Stimulated activated CD4-positive, alpha-beta T cell treated with anti-CD3 and anti-CD28 coated beads, Interleukin-1b, Interleukin-23, amount 100 ng/mL, for 1 hour (primary cell): Measurements from ENCODE around the gene EXOC2.
A peak's percentile ranks its signal among the peaks of the same experiment; 100 is the strongest.

Source experiments
- DNase-seq, 2 donors: peaks; one replicate each; pipeline ENCODE4 v3.0.0-alpha.2; 2020; ENCODE audit warnings: low read depth in 2 of 2

EXOC2 gene

DNA sequence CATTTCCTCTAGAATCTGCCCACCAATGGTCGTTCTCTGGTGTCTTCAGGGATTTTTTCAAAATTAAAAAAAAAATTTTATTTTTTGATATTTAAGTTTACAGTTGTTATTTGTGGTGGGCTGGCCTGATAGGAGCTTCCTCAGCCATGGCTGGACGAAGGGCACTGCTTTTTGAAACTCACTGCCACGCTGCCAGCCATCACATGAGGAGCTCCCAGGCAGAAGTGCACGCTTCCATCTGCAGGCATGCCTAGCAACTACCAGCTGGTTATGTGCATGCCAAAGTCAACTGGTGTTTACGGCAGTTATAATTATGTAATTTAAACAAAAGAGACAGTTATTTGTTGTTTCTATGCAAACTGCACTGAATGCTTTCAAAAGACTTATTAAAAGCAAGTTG lies 196.3 kb downstream of the EXOC2 start:
- DNase-seq: no peak

DNA sequence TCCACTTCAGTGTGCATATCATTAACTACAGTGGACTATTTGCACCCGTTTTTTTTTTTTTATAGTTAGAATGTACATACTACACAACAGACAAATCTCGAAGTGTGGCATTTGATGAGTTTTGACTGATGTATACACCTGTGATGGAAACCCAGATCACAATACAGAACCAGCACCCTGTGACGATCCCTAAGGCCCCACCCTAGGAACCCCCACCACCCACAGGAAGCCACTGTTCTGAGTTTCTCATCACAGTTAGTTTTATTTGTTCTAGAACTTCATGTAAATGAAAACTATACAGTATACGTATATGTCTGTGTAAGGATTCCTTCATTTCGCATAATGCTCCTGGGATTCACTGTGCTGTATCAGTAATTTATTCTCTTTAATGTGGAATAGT lies 198.5 kb downstream of the EXOC2 start:
- no peak for DNase-seq

DNA sequence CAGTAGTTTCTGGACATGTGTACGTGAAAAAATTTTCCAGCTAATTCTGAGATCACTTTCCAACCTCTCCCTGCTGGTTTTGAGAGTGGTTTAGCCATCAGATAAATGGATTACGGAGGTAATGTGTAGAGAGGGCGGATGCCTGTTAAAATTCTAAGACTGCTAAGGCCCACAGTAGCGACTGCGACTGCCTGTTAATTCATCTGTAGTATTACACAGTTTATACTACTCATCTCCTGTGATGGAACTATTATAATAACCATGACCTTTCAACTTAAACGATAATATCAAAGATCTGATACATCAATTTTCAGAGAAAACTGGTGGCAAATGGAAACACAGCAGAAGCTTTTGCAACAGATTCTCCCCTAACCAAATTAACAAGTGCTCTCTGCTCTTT lies 199.1 kb downstream of the EXOC2 start:
- DNase-seq: no peak

DNA sequence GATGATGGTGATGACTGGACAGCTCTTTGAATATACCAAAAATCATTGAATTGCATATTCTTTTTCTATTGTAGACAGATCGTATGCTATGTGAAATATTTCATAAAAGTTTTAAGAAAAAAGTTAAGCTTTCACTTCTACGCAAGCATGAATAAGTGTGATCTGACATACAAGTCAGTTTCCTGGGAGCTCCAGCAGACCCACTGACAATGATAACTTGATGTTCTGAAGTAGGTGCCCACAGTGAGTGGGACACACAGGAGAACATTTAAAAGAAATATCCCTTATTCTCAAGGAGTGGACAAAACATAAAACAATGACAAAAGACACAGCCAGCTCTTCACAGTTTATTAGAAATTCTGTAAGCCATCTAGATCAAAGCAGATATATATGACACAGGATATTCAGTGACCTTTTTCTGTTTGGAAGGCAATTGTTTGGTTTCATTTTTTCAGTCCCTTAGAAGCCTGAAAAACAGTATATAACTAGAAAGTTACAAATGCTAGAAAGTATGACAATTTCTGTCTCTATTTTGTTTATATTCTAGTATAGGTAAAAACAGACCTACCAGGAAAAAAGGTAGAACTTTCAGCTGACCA lies 200.0 kb downstream of the EXOC2 start:
- DNase-seq: no peak

DNA sequence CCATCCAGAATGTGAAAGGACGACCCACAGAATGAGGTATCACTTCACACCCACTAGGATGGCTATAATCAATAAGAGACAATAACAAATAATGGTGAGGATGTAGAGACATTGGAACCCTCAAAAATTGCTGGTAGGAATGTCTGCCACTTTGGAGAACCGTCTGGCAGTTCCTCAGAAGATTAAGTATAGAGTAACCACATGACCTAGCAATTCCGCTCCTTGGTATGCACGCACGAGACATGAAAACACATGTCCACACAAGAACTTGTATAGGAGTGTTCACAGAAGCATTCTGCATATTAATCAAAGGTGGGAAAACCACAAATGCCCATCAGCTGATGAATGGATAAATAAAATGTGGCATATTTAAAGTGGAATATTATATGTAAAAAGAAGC lies 200.8 kb downstream of the EXOC2 start:
- no peak for DNase-seq

DNA sequence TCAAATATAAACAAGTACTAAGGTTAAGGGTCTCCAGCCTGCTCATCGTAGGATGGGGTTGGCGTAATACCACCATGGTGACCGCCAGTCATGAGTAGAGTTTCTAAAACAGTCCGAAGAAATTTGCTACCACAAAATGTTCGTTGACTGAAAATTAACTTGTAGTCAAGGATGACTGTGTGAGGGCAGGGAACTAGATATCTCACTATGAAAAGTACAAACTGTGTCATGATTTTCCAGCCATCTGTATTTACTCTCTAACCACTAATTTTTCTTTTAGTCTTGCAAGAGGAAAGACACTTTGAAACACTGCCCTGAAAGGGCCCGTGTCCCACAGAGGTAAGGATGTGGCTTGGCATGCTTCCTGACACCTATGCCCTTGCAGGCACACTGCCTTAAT lies 201.7 kb downstream of the EXOC2 start:
- DNase-seq: no peak

DNA sequence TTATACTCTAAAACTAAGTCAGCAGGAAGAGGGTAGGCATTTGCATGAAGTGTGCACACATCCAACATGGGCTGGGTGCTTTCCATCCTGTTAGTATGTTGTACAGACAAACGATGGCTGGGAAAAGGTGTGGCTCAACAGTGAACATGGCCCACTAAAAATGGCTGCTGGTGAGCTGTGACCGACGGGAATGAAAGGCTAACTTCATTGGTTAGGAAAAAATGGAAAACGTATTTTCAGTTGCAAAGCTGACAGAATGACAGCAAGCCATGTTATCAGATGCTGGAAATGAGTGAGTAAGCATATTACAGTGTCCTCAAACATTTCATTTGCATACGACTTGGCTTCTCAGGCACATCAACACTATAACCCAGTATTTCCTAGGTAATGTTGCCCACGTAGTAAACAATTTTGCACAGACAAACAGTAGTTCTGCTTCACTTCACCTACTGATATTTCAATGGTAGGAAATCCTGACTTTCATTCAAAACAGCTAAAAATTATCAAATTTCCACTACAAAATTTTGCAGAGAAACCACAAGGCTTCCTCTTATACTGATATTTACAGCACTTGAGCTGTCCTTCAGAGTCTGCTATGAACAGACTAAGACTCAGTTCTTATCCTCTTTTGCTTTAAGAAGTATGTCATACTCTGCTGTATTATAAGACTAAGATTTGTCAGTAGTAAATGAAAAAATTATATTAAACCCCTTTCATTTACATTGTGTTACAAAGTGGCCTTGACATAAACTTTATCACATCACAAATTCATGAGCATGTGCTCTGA lies 202.5 kb downstream of the EXOC2 start:
- no peak for DNase-seq

DNA sequence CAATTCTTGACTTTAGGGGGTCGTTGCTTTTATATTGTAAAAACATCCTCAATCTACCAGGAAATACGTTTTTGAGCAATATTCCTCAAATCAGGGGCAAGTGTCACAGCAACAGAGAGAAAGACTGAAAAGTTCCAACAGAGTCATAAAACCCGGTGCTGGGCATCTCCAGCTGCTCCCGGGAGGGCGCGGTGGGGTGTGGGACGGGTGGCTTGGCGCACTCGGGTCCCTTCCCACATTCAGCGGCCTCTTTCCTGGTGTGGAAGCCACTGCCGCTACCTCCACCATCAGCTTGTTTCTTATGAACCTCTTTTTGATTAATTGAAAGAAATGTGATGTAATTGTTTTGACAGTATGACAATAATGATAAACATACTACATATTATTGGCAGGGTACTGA lies 203.2 kb downstream of the EXOC2 start:
- no peak for DNase-seq

DNA sequence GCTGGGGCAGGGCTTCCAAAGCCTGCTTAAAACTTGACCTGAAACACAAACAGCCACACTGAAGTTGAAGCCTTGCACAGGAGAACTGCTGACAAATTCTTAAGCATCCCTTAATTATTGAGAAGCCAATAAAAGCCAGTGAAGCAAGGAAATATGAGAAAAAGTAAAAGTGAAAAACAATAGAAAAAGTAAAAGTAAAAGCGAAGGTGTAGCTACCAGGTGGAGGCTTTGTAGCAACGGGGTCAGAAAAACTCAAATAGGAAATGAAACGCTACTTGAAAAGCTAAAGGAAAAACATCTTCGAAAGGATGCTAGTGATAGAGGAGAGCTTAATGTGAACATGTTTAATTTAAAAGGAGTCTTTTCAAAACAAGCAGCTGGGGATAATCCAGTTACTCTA lies 203.9 kb downstream of the EXOC2 start:
- no peak for DNase-seq

DNA sequence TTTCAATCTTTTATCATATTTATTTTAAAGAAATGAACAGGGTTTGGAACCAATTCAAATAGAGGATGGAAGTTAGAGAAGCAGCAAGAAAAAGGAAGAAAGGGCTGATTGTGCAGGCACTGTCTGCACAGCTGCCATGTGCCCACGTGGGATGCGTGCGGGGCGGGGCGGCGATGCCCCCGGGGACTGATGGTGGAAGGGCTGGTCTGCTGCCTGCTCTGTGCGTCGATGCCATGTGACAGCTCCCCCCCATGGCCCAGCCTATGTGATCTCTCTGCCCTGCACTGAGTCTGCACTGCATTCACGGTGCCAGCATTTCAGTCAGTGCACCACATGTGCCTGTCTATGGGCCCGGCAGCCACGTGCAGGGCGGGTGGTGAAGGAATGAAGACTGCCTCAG lies 205.0 kb downstream of the EXOC2 start:
- no peak for DNase-seq

DNA sequence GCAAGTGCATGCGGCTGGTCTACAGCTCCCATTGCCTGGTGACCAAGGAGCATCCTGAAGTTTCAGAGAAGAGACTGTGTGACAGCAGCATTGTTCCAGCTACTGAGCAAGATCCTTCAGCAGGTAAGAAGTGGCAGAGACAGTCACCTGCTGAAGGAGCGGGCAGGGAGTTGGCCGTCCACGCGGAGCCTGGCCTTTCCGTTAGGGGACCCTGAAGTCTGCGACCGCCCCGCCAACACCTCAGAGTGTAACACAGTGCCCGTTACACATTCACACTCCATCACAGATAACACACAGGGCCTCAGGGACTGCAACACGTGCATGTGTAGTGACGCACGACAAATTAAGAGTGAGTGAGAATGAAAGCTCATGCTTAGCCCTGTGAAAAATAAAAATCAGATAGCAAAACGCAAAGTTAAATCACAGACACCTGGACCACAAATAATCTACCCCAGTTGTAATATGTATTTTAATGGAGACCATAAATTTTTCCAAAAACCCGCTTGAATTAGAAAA lies 207.2 kb downstream of the EXOC2 start:
- DNase-seq: no peak

DNA sequence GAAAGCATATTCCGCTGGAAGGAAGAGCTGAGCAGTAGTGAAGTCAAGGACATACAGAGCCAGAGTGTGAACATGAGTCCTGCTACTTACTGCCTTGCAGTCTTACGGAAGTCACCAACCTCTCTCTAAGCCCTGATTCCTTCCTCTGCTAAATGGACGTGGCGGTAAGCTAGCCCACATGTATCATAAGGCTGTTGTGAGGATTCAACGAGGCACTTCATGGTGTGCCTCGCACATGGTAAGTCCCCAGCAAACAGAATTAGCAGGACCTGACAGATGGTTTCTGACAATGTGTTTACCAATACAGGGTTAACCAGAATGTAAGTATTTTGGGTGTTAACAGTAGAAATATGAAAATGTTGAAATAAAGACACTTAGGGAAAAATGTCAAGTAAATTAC lies 208.2 kb downstream of the EXOC2 start:
- no peak for DNase-seq

DNA sequence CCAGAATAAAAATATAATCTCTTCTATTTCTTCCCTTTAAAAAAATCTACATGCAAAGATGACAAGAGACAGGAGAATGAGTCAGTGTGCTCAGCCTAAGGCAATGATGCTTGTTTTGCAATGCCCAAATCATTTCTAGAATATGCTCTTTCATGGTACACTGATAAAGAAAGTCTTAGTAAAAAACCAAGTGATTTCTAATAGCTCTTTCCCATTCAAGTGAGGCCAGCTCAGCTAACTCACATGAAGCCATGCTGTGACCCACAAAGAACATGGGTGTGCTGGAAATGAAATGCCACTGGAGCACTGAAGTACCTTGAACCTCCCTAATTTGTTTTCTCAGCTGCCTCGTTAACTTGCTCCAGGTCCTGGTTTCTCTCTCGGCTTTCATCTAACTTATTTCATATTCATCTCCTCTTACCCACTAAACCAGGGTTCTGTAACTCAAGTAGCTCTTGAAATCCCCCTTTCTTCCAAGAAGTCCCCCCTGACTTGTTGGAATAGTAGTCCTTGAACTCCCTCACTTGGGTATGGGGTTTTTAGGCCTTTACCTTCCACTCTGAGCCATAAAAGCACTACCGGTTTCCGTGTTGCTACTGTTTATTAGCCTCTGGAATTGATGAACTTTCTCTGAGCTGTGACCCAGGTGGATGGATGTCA lies 208.7 kb downstream of the EXOC2 start:
- no peak for DNase-seq

DNA sequence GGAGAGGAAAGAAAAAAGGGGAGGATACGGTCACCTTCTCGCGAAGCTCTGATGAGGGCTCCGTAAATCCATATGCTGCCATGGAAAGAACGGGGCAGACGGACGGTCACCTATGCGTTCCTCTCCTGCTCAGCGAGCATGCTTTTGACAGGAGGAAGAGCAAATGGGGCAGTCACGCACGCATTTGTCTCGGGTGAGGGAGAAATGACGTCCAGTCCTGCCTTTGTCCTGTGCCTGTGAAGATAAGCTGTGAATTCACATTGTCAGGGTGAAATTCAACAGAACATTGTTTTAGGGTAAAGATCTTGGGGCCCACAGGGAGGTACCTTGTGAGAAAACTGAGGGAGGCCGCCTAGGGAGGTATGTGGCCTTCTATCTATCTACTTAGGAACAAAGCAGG lies 217.6 kb downstream of the EXOC2 start:
- no peak for DNase-seq

DNA sequence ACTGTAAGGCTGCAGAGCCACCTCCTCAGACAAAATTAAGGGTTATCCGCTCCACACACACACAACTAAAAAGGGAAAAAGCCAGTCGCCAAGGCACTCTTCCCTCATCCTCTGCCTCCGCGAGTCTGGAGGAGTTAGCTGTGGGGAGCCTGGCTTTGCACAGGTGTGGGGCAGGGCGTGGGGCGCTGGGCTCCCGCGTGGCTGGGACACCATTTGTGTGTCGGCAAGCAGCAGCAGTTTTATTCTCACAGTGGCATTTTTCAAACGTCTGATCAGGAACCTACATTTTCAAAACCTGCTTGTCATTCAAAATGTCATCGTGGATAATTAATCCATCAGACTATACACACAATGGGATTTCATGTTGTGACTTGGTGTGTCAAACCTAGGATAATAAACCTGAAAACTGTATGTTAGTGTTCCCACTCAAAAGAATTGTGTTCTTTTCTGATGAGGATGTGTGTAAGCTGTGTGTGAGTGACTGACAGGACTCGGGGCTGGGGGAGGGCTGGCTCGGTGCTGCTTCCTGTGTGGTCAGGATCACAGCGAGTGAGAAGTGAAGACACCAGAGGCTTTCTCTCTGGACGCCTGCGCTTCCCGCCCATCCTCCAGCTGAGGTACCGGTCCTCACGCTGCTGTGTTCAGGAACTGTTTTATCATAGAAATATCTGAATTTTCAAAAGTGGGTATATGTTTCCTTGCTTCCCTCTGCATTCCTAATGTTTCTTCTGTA lies 218.3 kb downstream of the EXOC2 start:
- DNase-seq: peak; percentile 34 to 51

DNA sequence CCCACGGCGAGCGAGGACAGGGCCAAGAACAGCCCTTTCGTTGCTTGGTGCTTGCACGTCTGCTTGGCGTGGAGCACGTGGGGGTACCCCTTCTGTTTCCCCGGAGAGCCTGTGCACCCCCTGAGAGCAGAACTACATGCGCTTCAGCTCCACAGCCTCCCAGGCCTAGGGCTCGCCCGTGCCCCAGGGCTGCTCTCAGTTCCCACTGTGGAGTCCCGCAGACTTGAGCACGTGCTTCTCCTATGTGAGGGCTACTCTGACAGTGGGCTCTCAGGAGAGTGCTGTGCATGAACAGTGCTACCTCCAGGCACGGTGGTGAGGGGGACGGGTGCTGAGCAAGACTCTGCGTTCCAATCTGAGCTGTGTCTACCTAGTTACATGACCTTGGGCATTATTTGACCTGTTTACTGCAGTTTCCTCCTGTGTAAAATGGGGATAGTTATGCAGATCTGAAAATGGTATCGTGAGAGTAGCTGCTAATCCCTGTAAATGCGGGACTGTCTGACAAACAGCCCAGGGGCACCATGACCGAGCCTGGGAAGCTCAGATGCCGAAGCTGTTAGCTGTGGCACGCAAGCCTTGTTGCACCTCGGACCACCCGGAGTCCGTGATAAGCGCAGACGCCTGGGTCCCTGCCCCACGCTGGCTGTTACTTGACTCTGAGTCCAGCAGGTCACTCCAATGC lies 219.0 kb downstream of the EXOC2 start:
- no peak for DNase-seq

DNA sequence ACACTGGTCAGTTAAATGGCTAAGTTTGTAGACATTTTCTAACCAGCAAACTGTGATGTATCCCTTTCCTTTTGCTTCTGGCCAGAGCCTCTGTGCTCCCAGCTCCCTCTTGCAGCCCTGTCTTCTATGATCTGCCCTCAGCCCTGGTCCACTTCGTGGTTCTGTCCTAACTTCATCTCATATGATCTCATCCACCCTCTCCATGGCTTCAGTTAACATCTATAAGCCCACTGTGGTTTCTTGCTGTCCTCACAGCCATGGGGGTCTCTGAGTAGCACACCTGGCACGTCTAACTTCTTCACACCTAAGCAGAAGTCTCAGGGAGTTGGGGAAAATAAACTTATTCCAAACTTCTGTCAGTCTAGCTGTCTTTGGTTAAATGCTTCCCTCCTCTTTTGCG lies 219.6 kb downstream of the EXOC2 start:
- DNase-seq: no peak

DNA sequence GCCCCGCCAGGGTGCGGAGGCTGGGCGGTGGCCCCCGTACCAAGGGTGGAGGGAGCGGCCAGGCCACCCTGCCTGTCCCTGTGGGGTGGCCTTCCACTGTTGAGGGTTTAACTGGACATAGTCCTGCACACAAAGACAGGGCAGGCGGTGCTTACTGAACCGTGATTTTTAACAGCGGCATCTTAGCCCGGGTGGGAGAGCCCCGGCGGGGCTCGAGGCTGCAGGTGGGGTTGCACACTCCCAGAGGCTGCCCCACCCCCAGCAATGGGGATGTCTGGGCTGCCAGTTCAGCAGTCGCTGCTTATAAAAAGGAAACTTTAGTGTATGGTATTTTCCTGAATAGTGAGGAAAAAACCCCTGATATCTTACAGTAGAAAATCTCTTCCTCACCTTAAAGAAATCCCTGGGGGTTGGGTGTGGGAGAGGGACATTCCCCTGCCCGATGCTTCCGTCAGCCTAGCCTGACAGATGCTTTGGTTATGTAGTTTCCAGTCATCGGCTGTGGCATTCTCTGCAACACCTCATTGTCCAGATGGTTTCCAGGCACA lies 222.0 kb downstream of the EXOC2 start:
- no peak for DNase-seq

DNA sequence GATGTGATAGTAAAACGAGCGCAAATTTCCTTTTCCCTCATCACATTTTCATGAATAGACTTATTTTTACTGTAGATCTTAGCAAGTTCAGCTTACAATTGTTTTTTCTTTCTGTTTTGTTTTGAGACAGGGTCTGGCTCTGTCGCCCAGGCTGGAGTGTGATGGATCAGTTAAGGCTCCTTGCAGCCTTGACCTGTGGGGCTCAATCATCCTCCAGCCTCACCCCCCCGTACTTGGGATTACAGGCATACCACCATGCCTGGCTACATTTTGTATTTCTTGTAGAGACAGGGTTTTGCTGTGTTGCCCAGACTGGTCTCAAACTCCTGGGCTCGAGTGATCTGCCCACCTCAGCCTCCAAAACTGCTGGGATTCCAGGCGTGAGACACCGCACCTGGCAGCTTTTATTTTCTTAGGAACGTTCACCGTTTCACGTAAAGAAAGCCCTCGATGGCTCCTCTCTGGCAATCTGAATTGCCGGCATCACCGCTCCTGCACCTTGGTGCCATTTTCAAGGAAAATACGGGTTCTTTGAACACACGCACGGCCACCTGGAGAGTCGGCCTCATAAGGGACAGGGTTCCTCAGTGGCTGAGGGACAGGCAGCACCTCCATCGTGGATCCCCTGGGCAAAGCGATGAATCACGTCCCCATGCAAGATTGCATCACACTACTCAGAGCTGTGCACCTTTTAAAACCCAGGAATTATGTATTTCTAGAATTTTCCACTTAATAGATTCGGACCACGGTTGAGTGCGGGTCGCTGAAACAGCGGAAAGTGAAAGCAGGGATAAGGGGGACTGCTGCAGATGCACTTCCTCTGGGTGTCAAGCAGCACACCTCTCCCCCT lies 222.7 kb downstream of the EXOC2 start:
- no peak for DNase-seq

DNA sequence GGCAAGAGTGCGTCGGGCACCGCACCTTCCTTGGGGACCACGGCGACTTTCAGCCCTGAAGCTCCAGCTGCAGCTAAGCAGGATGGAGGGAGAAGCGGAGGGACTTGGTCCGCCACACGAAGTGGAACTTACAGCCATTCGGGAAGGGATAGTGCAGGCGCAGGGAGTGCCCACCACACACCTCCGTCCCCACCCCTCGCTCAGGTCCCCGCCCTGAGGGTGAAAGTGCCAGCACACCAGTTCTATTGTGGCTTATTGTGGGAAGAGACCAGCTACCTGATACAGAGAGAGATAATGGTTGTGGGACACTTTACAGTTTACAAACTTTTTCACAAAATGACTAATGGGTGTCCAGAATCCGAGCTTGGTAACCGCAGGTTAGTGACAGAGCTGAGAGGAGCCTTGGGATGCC lies 225.3 kb downstream of the EXOC2 start:
- no peak for DNase-seq

DNA sequence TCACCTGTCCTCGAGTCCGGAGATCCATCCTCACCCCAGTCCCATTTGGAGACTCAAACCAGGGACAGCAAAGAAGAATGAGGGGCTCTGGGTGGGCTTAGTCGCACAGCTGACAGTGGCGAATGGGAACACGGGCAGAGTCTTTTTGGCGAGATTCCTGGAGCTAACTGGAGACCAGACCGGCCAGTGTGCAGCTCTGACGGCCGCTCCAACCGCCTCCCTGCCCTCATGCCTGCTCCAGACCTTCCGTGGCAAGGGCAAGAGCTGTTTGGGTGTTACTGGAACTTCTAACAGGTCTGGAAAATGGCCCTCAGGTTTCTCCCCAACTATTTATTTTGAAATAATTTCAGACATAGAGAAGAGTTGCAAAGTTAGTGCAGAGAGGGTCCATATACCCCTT lies 225.8 kb downstream of the EXOC2 start:
- DNase-seq: no peak
